Measurements from ENCODE around the gene SRMS.

Gene SRMS

DNA sequence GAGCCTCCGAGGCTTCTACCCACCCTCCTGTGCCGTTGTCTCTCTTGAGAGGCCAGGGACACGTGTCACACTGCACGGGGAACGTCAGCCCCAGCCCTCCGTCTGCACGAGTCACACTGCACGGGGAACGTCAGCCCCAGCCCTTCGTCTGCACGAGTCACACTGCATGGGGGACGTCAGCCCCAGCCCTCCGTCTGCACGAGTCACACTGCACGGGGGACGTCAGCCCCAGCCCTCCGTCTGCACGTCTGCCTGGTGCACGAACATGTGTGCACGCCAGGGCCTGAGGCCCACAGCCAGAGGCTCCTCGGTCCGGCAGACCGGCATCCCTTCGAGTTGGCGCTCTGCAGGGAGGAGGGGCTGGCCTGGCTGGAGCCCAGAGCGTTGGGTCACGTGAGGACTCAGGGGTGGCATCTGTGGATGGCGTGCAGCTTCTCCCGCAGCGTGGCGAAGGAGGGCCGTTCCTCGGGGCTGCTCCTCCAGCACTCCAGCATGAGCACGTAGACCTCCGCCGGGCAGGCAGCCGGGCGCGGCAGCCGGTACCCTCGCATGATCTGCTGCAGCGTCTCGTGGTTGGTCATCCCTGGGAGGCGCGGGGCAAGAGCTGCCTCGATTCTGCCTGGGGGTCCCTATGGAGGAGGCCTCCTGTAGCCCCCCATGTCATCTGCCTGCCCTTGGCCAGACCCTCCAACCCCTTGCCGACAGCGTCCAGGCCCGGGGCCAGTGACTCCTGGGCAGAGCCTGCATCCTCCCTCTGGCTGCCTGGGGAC is 6.9 kb downstream of the SRMS start:
- Histone ChIP-seq H3K9me2 (replicated peaks; ENCODE audit: insufficient read depth, low read length) (no peaks in the 10 kb centered on the region), H3K27me3 (replicated peaks; ENCODE audit: insufficient read depth, low read length) (peaks cover 69% of the 10 kb centered on the region), H3K4me2 (ENCODE audit: low read depth, low read length) (no peak overlapping the region)

DNA sequence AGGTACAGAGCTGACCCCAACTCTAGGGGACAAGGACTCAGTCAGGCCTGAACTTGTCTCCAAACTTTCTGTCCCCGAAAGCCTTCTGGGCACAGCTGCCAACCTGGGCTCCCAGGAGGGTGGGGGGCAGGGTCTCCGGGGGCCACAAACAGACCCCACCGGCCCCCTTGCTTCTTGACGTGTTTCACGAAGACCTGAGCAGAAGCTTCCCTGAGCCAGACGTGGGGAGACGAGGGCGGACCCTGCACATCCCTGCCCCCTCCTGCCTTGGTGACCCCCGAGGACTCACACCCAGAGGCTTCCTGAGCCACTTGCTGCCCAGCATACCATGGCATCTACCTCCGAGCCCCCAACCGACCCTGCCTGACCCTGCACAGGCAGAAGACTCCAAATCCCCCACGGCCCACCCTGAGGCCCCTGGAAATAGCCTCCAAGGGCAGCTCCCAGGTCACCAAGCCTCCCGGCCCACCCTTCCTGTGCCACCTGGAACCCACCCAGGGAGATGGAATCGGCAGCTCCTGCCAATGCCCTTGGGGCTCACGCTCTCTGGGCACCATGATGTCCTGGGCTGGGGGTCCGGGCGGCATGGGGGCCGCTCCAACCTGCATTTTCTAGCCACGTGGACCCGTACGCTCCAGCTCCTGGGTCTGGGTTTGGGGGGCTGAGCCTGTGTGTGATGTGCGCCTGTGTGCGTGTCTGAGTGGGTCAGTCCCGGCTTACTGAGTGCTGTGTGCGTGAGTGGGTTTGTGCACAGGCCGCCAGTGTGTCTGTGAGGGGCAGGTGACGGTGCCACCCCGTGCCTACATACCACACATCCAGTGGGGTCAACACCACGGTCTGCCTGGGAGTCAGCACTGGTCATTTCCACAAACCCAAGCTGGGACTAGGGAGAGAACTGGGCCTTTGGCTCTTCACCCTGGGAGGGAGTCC is 7.8 kb downstream of the SRMS start:
- H2AFZ ChIP-seq (ENCODE audit: low read length): no peak overlapping the region
- H3K36me3 ChIP-seq (replicated peaks; ENCODE audit: insufficient read depth, low read length): no peaks in the 10 kb centered on the region
- DNase-seq: no peak
- H3K4me1 ChIP-seq (ENCODE audit: low read length): peaks cover 7% of the 10 kb centered on the region; the same call in 1 of the 2 replicates
- no peaks in the 10 kb centered on the region for H3K9me2 ChIP-seq (replicated peaks; ENCODE audit: insufficient read depth, low read length)
- no peak overlapping the region for H3K27ac ChIP-seq (ENCODE audit: low read length)
- H4K20me1 ChIP-seq (ENCODE audit: insufficient read depth, low read length): no peaks in the 10 kb centered on the region
- no peak overlapping the region for H3K4me3 ChIP-seq (ENCODE audit: low read length)
- TF ChIP-seq CTCF (IDR thresholded peaks at IDR 0.05; ENCODE audit: low read length) (no peak), EZH2phosphoT487 (IDR thresholded peaks at IDR 0.05; ENCODE audit: low read length) (no peak), EZH2 (optimal IDR thresholded peaks at IDR 0.05; ENCODE audit: low read depth, low read length) (no peak)
- no peaks in the 10 kb centered on the region for H3K9me3 ChIP-seq (replicated peaks; ENCODE audit: insufficient read depth, low read length)
- no peak overlapping the region for H3K4me2 ChIP-seq (ENCODE audit: low read depth, low read length)
- 0 out of 2 replicates have a peak, but pooled peaks cover 4% of the 10 kb centered on the region for H3F3A ChIP-seq (ENCODE audit: insufficient read depth, low read length)
- no peaks in the 10 kb centered on the region for H3K79me2 ChIP-seq (ENCODE audit: low read length)
- H3K9ac ChIP-seq (ENCODE audit: low read length): no peak overlapping the region
- H3K27me3 ChIP-seq (replicated peaks; ENCODE audit: insufficient read depth, low read length): peaks cover 60% of the 10 kb centered on the region

More for the DNA sequence above, 6.9 kb downstream of the SRMS start:
- Histone ChIP-seq H3K9me3 (replicated peaks; ENCODE audit: insufficient read depth, low read length) (no peaks in the 10 kb centered on the region), H3K27ac (ENCODE audit: low read length) (no peak overlapping the region), H3K4me1 (ENCODE audit: low read length) (peaks cover 7% of the 10 kb centered on the region; the same call in 1 of the 2 replicates), H3K4me3 (ENCODE audit: low read length) (no peak overlapping the region), H4K20me1 (ENCODE audit: insufficient read depth, low read length) (no peaks in the 10 kb centered on the region), H3K36me3 (replicated peaks; ENCODE audit: insufficient read depth, low read length) (no peaks in the 10 kb centered on the region), H2AFZ (ENCODE audit: low read length) (no peak overlapping the region), H3F3A (ENCODE audit: insufficient read depth, low read length) (0 out of 2 replicates have a peak, but pooled peaks cover 4% of the 10 kb centered on the region), H3K9ac (ENCODE audit: low read length) (no peak overlapping the region), H3K79me2 (ENCODE audit: low read length) (no peaks in the 10 kb centered on the region)
- no peak for DNase-seq
- TF ChIP-seq EZH2phosphoT487 (IDR thresholded peaks at IDR 0.05; ENCODE audit: low read length) (no peak), EZH2 (optimal IDR thresholded peaks at IDR 0.05; ENCODE audit: low read depth, low read length) (no peak), CTCF (IDR thresholded peaks at IDR 0.05; ENCODE audit: low read length) (no peak)

DNA sequence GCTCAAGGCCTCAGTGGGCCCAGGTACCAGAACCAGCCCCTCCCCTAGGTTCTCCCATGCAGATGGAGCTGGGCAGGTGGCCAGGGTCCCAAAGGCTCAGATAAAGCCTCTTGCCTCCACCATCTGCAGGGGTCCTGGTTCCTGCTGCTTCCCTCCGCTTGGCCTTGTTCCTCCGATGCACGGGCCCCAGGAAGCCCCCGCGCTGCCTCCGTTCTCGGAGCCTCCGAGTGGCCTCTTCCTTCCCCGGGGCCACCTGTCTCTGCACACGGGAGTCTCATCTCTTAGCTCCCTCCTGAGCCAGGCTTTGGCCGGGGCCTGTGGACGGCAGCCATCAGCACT is 8.5 kb downstream of the SRMS start:
- Histone ChIP-seq H2AFZ (ENCODE audit: low read length) (no peak overlapping the region), H3K36me3 (replicated peaks; ENCODE audit: insufficient read depth, low read length) (no peaks in the 10 kb centered on the region), H3K4me1 (ENCODE audit: low read length) (peaks cover 7% of the 10 kb centered on the region; the same call in 1 of the 2 replicates), H3K27me3 (replicated peaks; ENCODE audit: insufficient read depth, low read length) (peaks cover 53% of the 10 kb centered on the region), H3K4me2 (ENCODE audit: low read depth, low read length) (no peak overlapping the region), H3F3A (ENCODE audit: insufficient read depth, low read length) (0 out of 2 replicates have a peak, but pooled peaks cover 4% of the 10 kb centered on the region), H3K4me3 (ENCODE audit: low read length) (no peak overlapping the region), H3K9me3 (replicated peaks; ENCODE audit: insufficient read depth, low read length) (no peaks in the 10 kb centered on the region), H4K20me1 (ENCODE audit: insufficient read depth, low read length) (no peaks in the 10 kb centered on the region), H3K9me2 (replicated peaks; ENCODE audit: insufficient read depth, low read length) (no peaks in the 10 kb centered on the region), H3K27ac (ENCODE audit: low read length) (no peak overlapping the region), H3K79me2 (ENCODE audit: low read length) (no peaks in the 10 kb centered on the region), H3K9ac (ENCODE audit: low read length) (no peak overlapping the region)
- DNase-seq: no peak
- no peak for TF ChIP-seq EZH2phosphoT487 (IDR thresholded peaks at IDR 0.05; ENCODE audit: low read length)
- TF ChIP-seq EZH2 (optimal IDR thresholded peaks at IDR 0.05; ENCODE audit: low read depth, low read length): no peak
- TF ChIP-seq CTCF (IDR thresholded peaks at IDR 0.05; ENCODE audit: low read length): no peak

Measured in MM.1S (cell line).